Astrocyte of the cerebellum (primary cell): Measurements from ENCODE around the gene PRKX.
A peak's percentile ranks its signal among the peaks of the same experiment; 100 is the strongest.
"Not testable (repeated sequence)": the region's sequence is repeated elsewhere in the genome, so short reads cannot be mapped to it uniquely, and the experiment has no call there.

Experiments
- DNase-seq: peaks from one replicate; pipeline ENCODE4 v3.0.0-alpha.2; 2011; ENCODE audit warnings: low read depth
- H3K4me3 ChIP-seq: 2 replicates; pipeline ENCODE4 v1.5.1; 2011; ENCODE audit warnings: mild to moderate bottlenecking, low read depth, low read length, moderate library complexity
- in situ Hi-C: cut with HindIII; loops from 2 replicates; pipeline ENCODE4 v1.10.0; 2017; ENCODE audit warnings: low sequenced_read_pairs
- TF ChIP-seq, protein P1 (sequence below): IDR thresholded peaks from 2 replicates; pipeline ENCODE4 v1.5.1; 2012; ENCODE audit warnings: low read length, low read depth, moderate library complexity, mild to moderate bottlenecking; ENCODE audit errors: missing control alignments

Gene PRKX

DNA sequence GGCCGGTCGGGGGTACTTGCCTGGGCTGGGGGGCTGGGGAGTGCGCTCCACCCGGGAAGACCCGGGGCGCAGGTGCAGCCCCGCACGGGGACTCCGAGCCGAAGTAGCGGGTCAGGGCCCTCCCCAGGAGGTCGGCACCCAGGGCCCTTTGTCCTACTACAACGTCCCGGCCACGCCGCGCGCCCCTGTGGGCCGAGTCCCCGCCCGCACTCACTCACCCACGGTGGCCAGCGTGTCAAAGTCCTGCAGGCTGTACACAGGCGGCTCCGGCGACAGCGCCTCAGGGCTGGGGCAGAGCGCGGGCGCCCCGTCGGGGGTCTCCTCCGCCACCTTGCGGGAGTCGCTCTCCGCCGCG is 602 bp downstream of the PRKX start:
- TF ChIP-seq, protein P1, sequence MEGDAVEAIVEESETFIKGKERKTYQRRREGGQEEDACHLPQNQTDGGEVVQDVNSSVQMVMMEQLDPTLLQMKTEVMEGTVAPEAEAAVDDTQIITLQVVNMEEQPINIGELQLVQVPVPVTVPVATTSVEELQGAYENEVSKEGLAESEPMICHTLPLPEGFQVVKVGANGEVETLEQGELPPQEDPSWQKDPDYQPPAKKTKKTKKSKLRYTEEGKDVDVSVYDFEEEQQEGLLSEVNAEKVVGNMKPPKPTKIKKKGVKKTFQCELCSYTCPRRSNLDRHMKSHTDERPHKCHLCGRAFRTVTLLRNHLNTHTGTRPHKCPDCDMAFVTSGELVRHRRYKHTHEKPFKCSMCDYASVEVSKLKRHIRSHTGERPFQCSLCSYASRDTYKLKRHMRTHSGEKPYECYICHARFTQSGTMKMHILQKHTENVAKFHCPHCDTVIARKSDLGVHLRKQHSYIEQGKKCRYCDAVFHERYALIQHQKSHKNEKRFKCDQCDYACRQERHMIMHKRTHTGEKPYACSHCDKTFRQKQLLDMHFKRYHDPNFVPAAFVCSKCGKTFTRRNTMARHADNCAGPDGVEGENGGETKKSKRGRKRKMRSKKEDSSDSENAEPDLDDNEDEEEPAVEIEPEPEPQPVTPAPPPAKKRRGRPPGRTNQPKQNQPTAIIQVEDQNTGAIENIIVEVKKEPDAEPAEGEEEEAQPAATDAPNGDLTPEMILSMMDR: no peak
- no peak for DNase-seq
- in situ Hi-C loops: no loop called here
- peak overlapping the region; percentile 57 for H3K4me3 ChIP-seq

DNA sequence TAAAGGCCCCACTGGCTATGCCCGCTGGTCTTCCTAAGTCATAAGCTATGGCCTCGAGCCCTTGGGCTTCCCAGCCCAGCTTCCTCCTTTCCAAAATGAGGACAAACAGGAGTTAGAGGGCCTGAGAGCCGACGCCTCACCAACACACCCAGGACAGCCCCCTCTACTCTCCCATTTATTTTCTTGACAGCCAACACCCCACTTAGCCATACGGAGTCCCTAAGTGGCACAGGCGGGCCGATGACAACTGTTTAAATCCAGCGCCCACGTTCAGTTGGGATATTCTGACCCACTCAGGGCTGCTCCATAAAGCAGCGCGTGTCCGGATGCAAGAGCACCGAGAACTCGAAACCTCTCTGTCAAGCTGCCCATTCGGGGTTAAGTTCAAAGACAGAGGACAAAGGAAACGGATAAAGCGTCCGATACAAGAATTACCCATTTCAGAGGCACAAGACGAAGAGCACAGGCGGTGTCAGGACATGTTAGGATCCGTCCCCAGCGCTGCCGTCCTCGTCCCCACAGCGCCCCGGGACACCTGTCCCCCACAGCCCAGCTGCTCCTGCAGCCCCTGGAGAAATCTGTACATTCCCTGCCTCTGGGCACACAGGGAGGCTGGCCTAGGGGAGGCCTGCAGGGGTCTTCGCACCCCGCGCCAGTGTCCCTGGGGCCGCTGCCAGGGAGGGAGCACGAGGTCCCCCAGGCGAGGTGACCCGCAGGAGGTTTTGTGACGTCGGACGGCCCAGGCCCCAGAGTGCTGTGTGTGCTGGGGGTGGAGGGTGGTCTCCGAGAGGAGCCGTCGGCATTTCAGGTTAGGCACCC is 1.2 kb downstream of the PRKX start:
- peak overlapping the region; percentile 57 for H3K4me3 ChIP-seq
- in situ Hi-C loops: no loop called here
- peak; percentile 9 for DNase-seq
- TF ChIP-seq, protein P1: no peak

DNA sequence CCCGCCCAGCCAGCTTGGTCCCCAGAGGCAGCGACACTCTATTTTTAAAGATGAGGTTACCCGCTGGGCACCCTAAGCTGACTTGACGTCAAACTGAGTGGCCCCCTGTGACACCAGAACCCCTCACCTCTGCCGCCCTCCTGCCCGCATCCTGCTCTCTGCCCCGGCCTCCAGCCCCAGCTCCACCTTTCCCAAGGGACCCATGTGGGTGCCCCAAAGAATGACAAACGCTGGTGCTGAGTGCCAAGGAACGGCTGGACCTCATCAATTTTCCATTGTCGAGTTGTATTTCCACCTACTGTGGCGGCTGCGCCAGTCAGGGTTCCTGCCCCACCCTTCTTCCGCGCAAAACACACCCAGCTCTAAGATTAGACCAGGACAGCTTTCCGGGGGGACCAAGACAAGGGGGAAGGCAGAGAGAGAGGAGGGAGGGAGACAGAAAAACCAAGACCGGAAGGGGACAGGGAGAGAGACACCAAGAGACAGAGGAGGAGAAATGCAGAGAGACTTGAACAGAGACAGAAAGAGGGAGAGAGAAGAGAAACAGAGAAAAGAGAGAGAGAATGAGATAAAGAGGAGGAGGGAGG is 2.0 kb downstream of the PRKX start:
- DNase-seq: no peak
- in situ Hi-C loops: no loop called here
- TF ChIP-seq, protein P1: no peak
- peak overlapping the region; percentile 57 for H3K4me3 ChIP-seq

DNA sequence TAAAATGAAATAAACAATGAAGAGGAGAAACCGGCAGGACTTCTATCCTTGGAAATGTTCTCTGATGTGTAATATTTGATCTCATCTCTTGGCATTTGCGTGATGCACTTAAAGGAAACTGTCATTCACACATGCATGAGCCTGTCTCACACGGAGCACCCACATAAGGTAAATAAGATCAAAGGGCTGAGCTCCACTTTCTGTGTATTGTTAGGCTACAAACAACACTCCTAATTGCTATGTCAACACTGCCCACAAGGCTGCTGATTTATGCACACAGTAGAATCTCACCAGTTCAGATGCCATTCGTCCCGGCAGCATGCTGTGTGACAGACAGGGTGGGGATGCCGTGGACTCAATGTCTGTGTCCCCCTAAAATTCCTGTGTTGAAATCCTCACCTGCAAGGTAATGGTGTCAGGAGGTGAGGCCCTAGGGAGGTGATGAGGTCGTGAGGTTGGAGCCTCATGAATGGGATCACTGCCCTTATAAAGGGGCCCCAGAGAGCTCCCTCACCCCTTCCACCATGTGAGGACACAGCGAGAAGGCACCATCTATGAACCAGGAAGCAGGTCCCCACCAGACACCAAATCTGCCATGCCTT is 5.7 kb downstream of the PRKX start:
- DNase-seq, H3K4me3 ChIP-seq, in situ Hi-C loops: not testable (repeated sequence)

DNA sequence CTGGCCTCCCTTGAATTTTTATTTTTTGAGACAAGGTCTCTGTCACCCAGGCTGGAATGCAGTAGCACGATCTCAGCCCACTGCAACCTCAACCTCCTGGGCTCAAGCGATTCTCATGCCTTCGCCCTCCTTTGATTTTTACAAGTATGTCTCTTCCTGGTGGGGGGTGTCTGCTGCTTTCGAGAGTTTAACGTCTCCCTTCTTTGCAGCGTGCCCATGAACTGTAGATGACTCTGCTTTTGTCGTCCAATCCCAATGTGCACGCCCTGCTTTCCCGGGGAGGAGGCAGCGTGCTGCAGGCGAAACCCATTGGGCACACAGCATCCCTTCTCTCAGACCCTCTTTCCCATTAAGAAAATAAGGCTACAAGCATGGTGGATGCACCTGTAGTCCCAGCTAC is 7.0 kb downstream of the PRKX start:
- DNase-seq: no peak
- in situ Hi-C loops: no loop called here
- no peak overlapping the region for H3K4me3 ChIP-seq

DNA sequence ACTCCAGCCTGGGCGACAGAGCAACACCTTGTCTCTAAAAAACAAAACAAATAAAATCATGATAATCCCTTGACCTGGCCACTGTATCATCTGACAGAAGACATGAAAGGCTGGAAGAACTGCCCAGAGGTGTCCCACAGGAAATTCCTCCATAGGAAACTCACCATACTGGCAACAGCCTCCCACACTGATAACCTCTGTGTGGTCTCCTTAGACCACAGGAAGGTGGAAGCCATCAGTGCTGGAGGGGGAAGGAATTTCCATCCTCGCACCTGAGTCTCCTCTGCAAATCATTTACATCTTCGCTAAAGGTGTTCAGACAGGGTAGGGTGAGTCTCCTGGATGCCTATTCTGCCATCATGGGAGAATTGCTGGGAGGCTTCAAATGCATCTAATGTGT is 10.2 kb downstream of the PRKX start:
- DNase-seq, H3K4me3 ChIP-seq, in situ Hi-C loops: not testable (repeated sequence)

More for the DNA sequence above, 7.0 kb downstream of the PRKX start:
- TF ChIP-seq, protein P1: no peak

DNA sequence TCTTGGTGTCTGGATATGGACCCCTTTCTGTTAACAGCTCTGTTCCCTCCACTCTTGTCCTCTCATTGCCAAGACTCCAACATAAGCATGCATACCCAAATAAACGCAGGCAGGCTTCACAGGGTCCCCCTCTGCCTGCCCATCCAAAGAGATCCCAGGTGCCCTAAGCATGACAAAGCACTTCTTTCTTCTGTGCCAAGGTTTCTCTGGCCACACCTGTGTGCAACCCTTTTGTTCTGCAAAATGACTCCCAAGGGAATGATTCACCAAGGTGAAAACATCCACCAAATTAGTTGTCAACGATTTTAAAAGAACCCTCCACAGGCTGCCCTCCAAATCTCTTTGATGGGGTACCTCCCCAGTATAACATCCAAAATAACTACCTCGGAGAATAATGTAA is 11.4 kb downstream of the PRKX start:
- H3K4me3 ChIP-seq, DNase-seq, in situ Hi-C loops: not testable (repeated sequence)

DNA sequence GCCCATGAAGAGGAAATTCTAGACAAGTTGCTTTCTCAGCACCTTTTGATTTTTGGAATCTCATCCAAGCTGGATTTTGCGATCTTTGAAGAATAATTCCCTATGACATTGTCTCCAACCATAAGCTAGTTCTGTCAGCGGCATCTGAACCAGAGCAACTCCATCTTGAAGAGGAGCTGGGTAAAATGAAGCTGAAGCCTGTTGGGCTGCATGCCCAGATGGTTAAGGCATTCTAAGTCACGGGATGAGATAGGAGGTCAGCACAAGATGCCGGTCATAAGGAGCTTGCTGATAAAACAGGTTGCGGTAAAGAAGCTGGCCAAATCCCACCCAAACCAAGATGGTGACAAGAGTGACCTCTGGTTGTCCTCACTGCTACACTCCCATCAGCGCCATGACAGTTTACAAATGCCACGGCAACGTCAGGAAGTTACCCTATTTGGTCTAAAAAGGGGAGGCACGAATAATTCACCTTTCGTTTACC is 12.0 kb downstream of the PRKX start:
- H3K4me3 ChIP-seq, DNase-seq, in situ Hi-C loops: not testable (repeated sequence)
